HepG2 (cell line): Measurements from ENCODE around the gene ANKS3. TPM values are rescaled to one million over a fixed set of nuclear protein-coding genes. Genes with fewer than 3 reads are reported as not detected.
A peak's percentile ranks its signal among the peaks of the same experiment; 100 is the strongest.

ENCODE experiments used
- CTCF ChIP-seq: sonication (generic); formaldehyde crosslinking; IDR thresholded peaks from 2 replicates; pipeline ENCODE4 v1.5.0; 2020; ENCODE audit warnings: mild to moderate bottlenecking, missing genetic modification reagents, moderate library complexity
- HMGA1 ChIP-seq: sonication (generic); formaldehyde crosslinking; conservative IDR thresholded peaks from 2 replicates; pipeline ENCODE4 v1.4.0; 2020; ENCODE audit warnings: missing genetic modification reagents
- HNF1A ChIP-seq, 2 experiments: sonication (generic) in 1 of 2; formaldehyde crosslinking in 1 of 2; IDR thresholded peaks; 2 replicates each; pipeline versions ENCODE4 v1.4.0 to v1.6.1; 2016 to 2020; ENCODE audit warnings: borderline replicate concordance in 1 of 2, low read depth in 1 of 2, mild to moderate bottlenecking in 1 of 2, missing genetic modification reagents in 1 of 2
- HNF4A ChIP-seq: sonication (generic); formaldehyde crosslinking; IDR thresholded peaks from 2 replicates; pipeline ENCODE4 v1.4.0; 2020; ENCODE audit warnings: missing genetic modification reagents
- HNRNPL ChIP-seq: fragments of 200-400 bp; formaldehyde crosslinking; IDR thresholded peaks from 2 replicates; pipeline ENCODE4 v1.6.1; 2017; ENCODE audit warnings: mild to moderate bottlenecking, low read depth, low read length
- JARID2 ChIP-seq: sonication (generic); formaldehyde crosslinking; IDR thresholded peaks from 2 replicates; pipeline ENCODE4 v1.8.1; 2023; ENCODE audit warnings: missing genetic modification reagents, inconsistent platforms; ENCODE audit not compliant: insufficient replicate concordance
- SRSF9 ChIP-seq: fragments of 200-400 bp; formaldehyde crosslinking; IDR thresholded peaks from 2 replicates; pipeline ENCODE4 v1.6.1; 2018; ENCODE audit warnings: borderline replicate concordance, mild to moderate bottlenecking, low read depth, low read length; ENCODE audit not compliant: insufficient read depth, poor library complexity, severe bottlenecking
- ZBTB46 ChIP-seq: sonication (generic); formaldehyde crosslinking; IDR thresholded peaks from 2 replicates; pipeline ENCODE4 v1.4.0; 2020; ENCODE audit warnings: mild to moderate bottlenecking, missing genetic modification reagents, borderline replicate concordance
- ZFP90 ChIP-seq: sonication (generic); formaldehyde crosslinking; IDR thresholded peaks from 2 replicates; pipeline ENCODE4 v1.8.0; 2022; ENCODE audit warnings: missing genetic modification reagents, mild to moderate bottlenecking, inconsistent platforms, borderline replicate concordance
- ZNF335 ChIP-seq: sonication (generic); formaldehyde crosslinking; IDR thresholded peaks from 2 replicates; pipeline ENCODE4 v1.4.0; 2020; ENCODE audit warnings: missing genetic modification reagents
- ZNF354B ChIP-seq: sonication (generic); formaldehyde crosslinking; IDR thresholded peaks from 2 replicates; pipeline ENCODE4 v1.8.0; 2022; ENCODE audit warnings: mild to moderate bottlenecking, missing genetic modification reagents
- ZNF414 ChIP-seq: sonication (generic); formaldehyde crosslinking; IDR thresholded peaks from 2 replicates; pipeline ENCODE4 v1.5.0; 2020; ENCODE audit warnings: missing genetic modification reagents
- ZNF556 ChIP-seq: sonication (generic); formaldehyde crosslinking; IDR thresholded peaks from 2 replicates; pipeline ENCODE4 v1.4.0; 2020; ENCODE audit warnings: mild to moderate bottlenecking, missing genetic modification reagents, borderline replicate concordance
- ZNF605 ChIP-seq: sonication (generic); formaldehyde crosslinking; IDR thresholded peaks from 2 replicates; pipeline ENCODE4 v1.8.0; 2022; ENCODE audit warnings: mild to moderate bottlenecking, missing genetic modification reagents
- ZXDC ChIP-seq: sonication (generic); formaldehyde crosslinking; IDR thresholded peaks from 2 replicates; pipeline ENCODE4 v1.5.0; 2020; ENCODE audit warnings: mild to moderate bottlenecking, missing genetic modification reagents
- polyA plus RNA-seq, 8 experiments: library from polyadenylated mRNA; depleted of rRNA in 3 of 8; stranded (reverse) in 7 of 8; unstranded in 1 of 8; fragments of >200 nt; fragmentation: Illumina TruSeq in 4 of 8; extraction: Trizol in 4 of 8; gene quantifications; 2 replicates each; pipeline versions ENCODE4 v1.2.1 to v1.2.3, GENCODE V29; 2011 to 2016; ENCODE audit warnings: low read depth in 4 of 8, missing spikeins in 1 of 8, mixed read lengths in 1 of 8; ENCODE audit not compliant: insufficient read depth in 1 of 8
- total RNA-seq, 5 experiments: library from RNA; depleted of rRNA; stranded (reverse); fragments of >200 nt; fragmentation: Illumina TruSeq; extraction: Trizol; gene quantifications; 2 replicates each; pipeline ENCODE4 v1.2.3, GENCODE V29; 2016; ENCODE audit warnings: low read depth in 1 of 5

ANKS3 gene
- total and polyA plus RNA-seq, 2 of the 13 experiments (the other 11 are each of a cell fraction or from before 2014, with no cell fraction given) = 11.4 to 15.9 TPM

- TF ChIP-seq HNF1A (IDR thresholded peaks at IDR 0.05; ENCODE audit: low read depth) = no peak
- TF ChIP-seq HNF1A (CRISPR knock-in tag; IDR thresholded peaks at IDR 0.05; ENCODE audit: borderline replicate concordance) = 0 out of 2 replicates have a peak, but pooled peaks have one; percentile 7
- TF ChIP-seq ZNF414 (CRISPR knock-in tag) = 0 out of 2 replicates have a peak, but pooled peaks have one; percentile 50
- TF ChIP-seq HNRNPL = 0 out of 2 replicates have a peak, but pooled peaks have one; percentile 38
- TF ChIP-seq ZXDC = no peak
- TF ChIP-seq ZNF354B (CRISPR knock-in tag) = peak; percentile 18; the same call in 1 of the 2 replicates
- TF ChIP-seq HMGA1 (CRISPR knock-in tag) = no peak
- TF ChIP-seq CTCF = peak; percentile 61
- peak; percentile 13; the same call in 1 of the 2 replicates for TF ChIP-seq ZNF556 (CRISPR knock-in tag)
- TF ChIP-seq SRSF9 = no peak
- TF ChIP-seq ZNF605 (CRISPR knock-in tag) = 0 out of 2 replicates have a peak, but pooled peaks have one; percentile 11
- no peak for TF ChIP-seq ZFP90 (CRISPR knock-in tag)
- TF ChIP-seq JARID2 = peak; percentile 2
- TF ChIP-seq HNF4A (CRISPR knock-in tag) = peak; percentile 82
- TF ChIP-seq ZBTB46 (CRISPR knock-in tag) = 0 out of 2 replicates have a peak, but pooled peaks have one; percentile 10
- peak; percentile 36; the same call in 1 of the 2 replicates for TF ChIP-seq ZNF335
Observed at GRCh38 chr16:4664538-4665418, 69.3 kb downstream of the ANKS3 start (continued).
